HG02798 (cell line): Measurements from ENCODE around the gene PLCG2.
"Not testable (repeated sequence)": the region's sequence is repeated elsewhere in the genome, so short reads cannot be mapped to it uniquely, and the experiment has no call there.

Source experiments
- ATAC-seq: cut with Tn5 transposase; IDR thresholded peaks from one replicate; pipeline ENCODE4 v1.9.1; 2021; ENCODE audit warnings: mild to moderate bottlenecking; ENCODE audit not compliant: unreplicated experiment, poor library complexity

Gene PLCG2

DNA sequence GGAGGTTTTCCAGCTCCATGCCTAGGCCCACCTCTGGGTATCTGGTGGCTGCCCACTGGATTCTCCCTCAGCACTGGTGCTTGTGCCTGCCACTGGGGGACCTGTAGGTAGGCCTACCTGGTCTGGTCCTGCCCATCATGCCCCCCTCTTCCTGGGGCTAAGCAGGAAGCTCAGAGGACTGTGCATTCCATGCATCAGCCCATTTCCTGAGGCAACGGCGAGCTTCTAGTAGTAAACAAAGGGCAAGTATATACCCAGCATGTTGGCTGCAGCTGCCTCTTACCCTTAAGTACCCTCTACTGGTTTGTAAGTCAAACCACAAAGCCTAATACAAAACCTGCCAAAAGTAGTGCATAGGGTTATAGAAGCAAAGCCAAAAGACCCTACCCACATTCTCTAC lies 194.6 kb downstream of the PLCG2 start:
- no peak for ATAC-seq

DNA sequence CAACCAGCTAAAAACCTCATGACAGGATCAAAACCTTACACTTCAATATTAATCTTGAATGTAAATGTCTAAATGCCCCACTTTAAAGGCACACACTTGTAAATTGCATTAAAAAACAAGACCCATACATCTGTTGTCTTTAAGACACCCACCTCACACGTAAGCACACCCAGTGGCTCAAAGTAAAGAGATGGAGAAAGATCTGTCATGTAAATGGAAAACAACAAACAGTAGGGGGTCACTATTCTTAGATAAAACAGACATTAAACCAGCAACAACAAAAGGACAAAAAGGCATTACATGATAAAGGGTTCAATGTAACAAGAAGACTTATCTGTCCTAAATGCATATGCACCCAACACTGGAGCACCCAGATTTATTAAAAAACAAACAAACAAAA lies 196.5 kb downstream of the PLCG2 start:
- ATAC-seq = no peak

DNA sequence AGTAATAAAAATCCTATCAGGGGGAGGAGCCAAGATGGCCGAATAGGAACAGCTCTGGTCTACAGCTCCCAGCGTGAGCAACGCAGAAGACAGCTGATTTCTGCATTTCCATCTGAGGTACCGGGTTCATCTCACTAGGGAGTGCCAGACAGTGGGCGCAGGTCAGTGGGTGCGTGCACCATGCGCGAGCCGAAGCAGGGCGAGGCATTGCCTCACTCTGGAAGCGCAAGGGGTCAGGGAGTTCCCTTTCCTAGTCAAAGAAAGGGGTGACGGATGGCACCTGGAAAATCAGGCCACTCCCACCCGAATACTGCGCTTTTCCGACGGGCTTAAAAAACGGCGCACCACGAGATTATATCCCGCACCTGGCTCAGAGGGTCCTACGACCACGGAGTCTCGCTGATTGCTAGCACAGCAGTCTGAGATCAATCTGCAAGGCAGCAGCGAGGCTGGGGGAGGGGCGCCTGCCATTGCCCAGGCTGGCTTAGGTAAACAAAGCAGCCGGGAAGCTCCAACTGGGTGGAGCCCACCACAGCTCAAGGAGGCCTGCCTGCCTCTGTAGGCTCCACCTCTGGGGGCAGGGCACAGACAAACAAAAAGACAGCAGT lies 198.3 kb downstream of the PLCG2 start:
- ATAC-seq = not testable (repeated sequence)

DNA sequence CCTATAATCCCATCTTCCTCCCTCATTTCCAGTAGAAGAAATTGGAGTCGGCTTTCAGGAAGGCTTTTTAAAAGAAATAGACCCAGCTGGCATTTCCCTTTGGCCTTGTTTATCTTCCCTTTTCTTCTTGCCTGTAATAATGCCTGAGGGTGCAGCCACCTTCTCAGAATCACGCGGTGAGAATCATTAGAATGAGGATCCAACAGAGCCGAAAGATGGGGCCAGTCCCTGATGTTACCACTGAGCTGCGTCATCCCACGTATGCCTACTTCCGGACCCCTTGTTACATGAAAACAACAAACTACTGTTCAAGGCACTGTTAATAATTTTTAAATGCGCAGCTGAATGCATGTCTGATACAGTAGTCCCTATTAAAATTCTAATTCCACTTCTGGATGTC lies 208.0 kb downstream of the PLCG2 start:
- ATAC-seq = no peak

DNA sequence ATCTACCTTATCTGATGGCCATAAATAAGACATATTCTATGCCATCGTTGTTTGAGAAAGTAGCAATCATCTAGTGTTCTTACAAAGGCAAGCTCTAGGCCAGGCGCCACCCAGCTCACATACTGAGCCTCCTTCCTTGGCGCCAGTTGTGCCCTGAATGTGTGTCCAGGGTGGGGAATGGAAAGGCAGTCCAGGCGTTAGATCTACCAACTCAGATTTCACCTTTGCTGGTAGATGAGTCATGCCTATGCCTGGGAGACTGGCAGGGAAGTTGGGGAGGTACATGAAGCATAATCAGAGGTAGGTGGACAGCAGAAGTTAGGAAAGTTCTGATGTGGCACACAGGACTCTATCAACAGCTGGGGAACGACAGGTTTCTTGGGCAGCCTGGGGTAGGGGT lies 208.6 kb downstream of the PLCG2 start:
- no peak for ATAC-seq

DNA sequence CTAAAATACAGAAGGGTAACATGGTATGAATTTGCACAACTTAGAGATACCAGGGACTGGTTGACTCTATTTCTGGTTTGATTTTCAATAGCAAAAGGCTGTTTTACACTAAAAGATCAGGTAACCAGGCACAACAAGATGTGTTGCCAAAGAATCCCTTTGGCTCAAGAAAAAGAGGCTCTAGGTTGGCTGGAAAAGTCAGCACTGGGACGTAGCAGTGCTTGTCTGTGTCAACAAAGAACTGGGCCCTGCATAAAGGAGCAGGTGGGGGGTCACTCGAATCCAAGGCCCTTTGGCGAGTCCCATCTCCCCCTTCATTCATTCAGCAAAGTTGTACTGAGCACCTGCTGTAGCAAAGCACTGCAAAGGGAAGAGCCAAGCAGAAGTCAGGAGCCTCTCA lies 213.8 kb downstream of the PLCG2 start:
- no peak for ATAC-seq

DNA sequence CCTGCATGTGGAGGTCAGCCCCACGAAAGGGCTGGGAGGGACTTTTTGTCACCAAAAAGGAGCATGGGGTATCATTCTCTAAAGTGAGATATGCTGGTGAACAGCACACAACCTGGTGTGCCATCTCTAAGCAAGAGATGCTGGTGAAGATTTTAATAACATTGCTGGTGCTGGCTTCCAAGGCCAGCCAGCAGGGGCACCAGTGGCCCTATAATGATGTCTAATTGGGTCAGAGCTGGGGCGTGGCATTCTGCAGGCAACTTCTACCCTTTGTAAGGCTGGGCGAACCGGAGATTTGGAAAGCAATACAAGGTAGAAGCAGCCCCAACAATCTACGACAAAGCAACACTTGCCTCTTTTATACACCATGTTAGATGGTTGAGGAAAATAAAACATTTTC lies 215.4 kb downstream of the PLCG2 start:
- no peak for ATAC-seq

DNA sequence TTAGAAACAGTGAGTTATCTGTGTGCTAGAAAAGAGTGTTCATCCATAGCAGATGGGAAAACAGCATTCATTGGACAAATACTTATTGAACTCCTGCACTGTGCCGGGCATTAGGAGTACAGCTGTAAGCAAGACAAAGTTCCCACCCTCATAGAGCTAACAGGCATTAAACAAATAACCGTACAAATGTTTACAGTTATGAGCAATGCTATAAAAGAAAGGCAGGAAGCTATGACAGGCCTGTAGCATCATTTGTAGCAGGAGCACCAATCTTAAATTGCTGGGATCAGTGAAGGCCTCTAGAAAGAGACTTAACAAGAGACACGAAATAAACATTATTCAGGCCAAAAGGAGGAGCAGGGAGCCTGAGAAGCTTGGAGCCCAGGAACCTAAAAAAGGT lies 216.6 kb downstream of the PLCG2 start:
- ATAC-seq = no peak

DNA sequence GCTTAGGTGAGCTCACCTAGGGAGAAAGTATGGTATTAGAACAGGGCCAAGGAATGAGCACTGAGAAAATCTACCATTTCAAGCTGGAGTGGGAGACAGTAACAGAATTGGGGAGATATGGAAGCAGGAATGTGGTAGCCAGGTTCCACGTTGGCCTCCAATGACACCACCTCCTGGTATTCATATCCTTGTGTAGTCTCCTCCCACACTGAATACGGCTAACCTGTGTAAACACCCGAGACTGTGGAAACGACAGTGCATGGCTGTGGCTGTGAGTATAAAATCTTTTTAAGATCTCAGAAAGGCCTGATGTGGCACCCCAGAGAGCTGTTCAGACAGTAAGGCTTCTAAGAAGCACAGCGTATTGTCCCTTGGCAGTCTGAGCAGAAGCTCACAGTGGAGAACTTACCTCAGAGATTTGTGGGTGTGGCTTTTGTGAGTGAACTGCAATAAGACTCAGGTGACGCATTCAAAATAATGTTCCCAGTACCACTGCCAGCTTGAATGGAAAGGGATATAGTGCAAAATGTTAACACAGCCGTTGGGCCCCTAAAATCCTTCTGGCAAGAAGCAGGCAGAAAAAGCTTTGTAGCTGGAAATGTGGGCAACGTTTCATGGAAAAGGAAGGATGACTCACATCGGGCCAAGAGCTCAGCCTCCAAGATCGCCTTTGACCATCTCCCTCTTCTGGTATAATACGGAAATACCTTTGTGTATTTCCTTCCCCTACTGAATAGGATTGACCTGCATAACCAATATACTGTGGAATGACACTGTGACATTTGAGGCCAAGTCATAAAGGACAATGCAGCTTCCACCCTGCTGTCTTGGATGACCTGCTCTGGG lies 217.8 kb downstream of the PLCG2 start:
- no peak for ATAC-seq

DNA sequence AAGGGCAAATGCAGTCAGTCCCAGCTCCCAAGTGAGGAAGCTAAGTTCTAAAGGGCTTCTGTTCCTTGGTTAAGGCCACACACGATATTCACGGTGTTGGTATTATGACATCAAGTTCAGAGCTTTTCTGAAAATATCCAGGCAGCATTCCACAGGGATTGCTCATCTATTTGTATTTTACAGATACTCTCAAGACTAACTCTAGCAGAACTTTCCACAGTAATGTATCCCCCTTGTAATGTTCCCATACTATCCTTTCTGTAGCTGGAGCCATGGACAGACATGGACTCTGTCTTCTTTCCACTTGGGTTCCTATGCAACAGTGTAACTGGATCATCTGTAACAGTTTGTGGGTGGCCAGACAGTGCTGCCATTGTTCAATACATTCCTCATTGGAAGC lies 218.6 kb downstream of the PLCG2 start:
- no peak for ATAC-seq

DNA sequence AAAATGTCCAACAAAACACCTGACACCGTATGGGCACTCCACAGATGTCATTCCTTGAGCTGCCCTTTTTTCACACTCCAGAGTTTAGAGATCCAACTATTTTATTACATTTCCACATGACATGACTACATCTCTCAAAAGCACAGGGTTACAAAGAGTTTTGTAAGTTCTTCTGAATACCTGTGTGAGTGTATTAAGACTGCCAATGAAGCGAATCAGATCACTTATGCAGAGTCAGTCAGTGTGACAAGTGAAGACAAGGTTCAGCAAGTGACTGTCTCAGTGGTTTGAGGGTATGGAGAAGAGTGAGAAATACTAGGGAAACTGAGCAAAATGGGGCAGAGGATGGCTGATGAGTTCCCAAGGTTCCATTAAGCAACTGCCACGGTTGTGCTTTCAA lies 223.7 kb downstream of the PLCG2 start:
- no peak for ATAC-seq

DNA sequence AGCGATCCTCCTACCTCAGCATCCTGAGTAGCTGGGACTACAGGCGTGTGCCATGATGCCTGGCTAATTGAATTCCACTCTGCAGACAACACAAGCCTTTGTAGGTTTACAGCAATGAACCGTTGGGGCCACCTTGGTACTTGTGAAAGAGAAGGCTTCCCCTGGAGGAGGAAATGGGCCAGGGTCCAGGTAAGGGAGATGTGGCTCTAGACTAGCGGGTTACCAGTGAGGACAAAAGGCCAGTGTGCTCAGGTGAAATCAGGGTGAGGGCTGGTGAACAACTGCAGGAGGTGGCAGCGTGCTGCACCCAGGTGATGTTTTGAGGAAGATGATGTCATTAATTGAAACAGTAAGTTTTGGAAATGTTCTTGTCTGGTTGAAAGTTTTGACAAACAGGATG lies 225.5 kb downstream of the PLCG2 start:
- ATAC-seq = no peak

DNA sequence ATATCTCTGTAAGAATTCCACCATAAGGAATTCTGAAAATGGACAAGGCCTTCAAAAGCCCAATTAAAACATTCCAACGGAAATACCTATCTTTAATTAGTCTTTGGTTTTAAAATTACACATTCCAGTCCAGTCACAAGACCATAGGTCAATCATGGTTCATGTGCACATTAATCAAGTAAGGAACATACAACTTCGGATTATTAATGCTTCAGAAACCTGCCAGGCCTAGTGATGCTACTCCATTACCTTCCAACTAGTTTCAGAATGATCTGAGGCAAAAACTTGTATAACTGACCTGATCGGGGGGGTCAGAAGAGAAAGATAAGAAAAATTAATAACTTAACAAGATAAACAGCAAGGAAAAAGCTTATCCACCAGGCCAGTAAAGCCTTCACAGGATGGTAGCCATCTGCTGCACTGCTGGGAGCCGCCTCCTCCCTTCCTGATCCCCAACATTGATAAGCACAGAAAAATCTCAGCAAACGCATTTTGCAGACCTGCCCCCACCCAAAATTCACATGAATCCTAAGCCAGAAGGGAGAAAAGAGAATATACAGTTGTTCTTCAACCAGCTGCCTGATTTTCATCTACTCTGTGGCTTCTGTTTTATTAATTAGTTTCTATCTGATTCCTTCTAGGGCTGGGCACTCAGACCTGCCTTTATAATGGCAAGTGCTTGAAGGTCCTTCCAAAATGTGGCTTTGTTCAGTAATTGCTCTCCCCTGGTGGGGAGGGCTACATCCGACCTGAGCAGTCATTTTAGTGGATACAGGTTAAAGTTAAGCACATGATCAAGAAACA lies 226.1 kb downstream of the PLCG2 start:
- ATAC-seq = no peak

DNA sequence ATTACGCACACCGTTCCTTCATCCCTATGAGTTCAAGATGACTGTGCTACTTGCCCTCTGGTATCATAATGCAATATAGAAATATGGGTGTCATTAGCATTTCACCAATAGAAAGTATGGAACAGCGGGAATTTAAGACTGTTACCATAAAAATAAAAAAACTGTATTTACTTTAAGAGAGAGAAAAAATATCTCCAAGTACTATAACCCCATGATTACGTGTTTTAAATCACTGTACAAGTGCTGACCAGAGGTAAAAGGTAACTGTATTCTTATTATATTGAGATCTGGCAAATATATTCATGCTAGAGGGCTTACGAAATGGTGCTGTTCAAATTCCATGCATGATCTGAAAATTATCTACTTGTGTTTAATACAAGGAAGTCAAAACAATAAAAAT lies 226.9 kb downstream of the PLCG2 start:
- ATAC-seq = no peak

DNA sequence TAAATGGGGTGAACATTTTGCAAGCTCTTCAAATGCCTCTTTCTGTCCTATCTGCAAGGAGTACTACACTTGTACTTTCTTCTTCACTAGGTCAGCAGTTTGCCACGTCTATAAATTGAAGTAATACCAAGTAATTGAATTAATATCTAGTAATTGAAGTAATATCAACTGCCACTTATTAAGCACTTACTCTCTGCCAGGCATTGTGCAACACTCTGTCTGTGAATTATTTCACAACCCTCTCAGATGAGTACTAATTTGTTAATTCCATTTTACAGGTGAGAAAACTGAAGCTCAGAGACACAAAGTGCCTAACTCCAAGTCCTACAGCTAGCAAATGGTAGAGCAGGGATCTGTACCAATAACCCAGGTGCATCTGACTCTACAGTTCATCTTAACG lies 228.1 kb downstream of the PLCG2 start:
- ATAC-seq = no peak

DNA sequence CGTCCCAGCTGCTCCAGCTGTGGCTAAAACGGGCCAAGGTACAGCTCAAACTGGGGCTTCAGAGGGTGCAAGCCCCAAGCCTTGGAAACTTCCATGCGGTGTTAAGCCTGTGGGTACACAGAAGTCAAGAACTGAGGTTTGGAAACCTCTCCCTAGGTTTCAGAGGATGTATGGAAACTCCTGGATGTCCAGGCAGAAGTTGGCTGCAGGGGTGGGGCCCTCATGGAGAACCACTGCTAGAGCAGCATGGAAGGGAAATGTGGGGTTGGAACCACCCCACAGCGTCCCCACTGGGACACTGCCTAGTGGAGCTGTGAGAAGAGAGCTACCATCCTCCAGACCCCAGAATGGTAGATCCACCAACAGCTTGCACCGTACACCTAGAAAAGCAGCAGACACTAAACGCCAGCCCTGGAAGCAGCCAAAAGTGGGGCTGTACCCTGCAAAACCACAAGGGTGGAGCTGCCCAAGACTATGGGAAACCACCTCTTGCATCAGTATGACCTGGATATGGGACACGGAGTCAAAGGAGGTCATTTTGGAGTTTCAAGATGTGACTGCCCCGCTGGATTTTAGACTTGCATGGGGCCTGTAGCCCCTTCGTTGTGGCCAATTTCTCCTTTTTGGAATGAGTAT lies 230.0 kb downstream of the PLCG2 start:
- no peak for ATAC-seq

DNA sequence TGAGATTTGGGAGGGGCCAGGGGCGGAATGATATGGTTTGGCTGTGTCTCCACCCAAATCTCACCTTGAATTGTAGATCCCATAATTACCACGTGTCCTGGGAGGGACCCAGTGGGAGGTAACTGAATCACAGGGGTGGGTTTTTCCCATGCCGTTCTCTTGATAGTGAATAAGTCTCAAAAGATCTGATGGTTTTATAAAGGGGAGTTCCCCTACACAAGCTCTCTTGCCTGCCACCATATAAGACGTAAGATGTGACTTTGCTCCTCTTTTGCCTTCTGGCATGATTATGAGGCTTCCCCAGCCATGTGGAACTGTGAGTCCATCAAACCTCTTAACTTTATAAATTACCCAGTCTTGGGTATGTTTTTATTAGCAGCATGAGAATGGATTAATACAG lies 230.7 kb downstream of the PLCG2 start:
- not testable (repeated sequence) for ATAC-seq

DNA sequence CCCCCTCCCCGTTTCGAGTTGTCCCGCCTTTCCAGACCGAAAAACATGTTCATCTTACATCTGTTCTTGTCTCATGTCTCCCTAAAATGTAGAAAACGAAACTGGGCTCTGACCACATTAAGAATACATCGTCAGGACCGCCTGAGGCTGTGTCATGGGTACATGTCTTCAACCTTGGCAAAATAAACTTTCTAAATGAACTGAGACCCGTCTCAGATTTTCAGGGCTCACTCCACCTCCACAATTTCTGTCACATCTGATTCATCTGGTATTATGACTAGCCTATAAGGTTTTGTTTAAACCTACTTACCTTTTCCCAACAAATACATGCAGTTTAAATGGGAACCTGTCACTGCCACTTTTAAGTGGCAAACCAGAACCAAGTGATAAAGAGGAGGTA lies 231.6 kb downstream of the PLCG2 start:
- no peak for ATAC-seq

DNA sequence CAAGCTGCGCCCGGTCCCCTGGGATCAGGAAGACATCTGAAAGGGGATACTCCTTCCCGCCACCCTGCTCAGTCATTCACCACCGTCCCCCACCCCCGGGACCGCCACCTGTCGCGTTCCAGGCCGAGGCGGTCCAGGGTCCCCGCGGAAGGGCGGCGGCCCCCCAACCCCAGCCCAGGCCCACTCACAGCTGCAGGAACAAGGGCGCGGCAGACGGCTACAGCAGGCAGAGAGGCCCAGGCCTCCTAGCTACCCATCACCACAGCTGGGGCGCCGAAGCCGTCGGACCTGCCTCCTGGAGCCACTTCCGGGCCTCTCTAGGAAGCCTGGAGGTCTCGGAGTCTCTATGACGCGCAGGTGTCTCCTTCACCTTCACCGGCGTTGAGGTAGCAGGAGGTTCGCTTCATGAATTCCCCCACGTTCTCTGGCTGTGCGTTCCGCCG lies 232.1 kb downstream of the PLCG2 start, which contains the start of gene SDR42E1:
Gene SDR42E1 (minus strand): TSS at position 272 of the 443 bp plus-strand sequence. CDS start 10,612 bp downstream, outside the sequence.
- peak; percentile 98 for ATAC-seq
